Measurements from ENCODE around the gene PCNX3. TPM values are rescaled to one million over a fixed set of nuclear protein-coding genes. Genes with fewer than 3 reads are reported as not detected.
A peak's percentile ranks its signal among the peaks of the same experiment; 100 is the strongest.

Gene PCNX3
- total and polyA plus RNA-seq, 2 of the 13 experiments (the other 11 are each of a cell fraction or from before 2014, with no cell fraction given) = 16.2 to 23.0 TPM

DNA sequence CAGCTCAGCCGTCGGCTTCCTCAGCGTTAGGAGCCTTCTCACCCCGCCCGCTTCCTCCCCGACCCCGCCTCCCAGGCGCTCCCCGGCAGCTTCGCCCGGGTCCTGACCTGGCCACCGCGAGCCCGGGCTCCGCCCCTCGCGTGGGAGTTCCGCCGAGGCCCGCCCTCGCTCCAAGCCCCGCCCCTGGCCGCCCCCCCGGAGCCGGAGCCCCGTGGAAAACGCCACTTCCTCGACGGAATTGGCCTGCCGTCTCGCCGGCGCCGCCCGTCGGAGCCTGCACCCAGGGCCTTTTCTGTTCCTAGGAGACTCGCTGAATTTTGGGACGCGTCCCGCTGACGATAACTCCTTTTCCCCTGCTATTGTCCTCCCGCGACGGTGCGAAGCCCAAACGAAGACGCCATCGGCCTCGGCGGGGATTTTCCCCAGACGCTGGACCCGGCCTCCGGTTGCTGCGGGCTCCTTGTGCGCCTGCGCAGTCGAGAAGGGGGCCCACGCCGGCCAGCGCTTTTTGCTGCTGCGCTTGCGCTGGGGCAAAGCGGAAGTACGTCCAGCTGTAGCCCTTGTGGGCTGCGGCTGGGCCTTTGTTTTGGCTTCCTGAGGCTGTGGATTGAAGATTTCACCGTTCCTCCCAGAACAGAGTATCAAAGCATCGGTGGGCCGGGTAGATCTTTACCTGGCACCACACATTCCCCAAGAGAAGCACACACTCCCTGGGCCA is 37.1 kb downstream of the PCNX3 start (continued):
- TF ChIP-seq, protein P1, sequence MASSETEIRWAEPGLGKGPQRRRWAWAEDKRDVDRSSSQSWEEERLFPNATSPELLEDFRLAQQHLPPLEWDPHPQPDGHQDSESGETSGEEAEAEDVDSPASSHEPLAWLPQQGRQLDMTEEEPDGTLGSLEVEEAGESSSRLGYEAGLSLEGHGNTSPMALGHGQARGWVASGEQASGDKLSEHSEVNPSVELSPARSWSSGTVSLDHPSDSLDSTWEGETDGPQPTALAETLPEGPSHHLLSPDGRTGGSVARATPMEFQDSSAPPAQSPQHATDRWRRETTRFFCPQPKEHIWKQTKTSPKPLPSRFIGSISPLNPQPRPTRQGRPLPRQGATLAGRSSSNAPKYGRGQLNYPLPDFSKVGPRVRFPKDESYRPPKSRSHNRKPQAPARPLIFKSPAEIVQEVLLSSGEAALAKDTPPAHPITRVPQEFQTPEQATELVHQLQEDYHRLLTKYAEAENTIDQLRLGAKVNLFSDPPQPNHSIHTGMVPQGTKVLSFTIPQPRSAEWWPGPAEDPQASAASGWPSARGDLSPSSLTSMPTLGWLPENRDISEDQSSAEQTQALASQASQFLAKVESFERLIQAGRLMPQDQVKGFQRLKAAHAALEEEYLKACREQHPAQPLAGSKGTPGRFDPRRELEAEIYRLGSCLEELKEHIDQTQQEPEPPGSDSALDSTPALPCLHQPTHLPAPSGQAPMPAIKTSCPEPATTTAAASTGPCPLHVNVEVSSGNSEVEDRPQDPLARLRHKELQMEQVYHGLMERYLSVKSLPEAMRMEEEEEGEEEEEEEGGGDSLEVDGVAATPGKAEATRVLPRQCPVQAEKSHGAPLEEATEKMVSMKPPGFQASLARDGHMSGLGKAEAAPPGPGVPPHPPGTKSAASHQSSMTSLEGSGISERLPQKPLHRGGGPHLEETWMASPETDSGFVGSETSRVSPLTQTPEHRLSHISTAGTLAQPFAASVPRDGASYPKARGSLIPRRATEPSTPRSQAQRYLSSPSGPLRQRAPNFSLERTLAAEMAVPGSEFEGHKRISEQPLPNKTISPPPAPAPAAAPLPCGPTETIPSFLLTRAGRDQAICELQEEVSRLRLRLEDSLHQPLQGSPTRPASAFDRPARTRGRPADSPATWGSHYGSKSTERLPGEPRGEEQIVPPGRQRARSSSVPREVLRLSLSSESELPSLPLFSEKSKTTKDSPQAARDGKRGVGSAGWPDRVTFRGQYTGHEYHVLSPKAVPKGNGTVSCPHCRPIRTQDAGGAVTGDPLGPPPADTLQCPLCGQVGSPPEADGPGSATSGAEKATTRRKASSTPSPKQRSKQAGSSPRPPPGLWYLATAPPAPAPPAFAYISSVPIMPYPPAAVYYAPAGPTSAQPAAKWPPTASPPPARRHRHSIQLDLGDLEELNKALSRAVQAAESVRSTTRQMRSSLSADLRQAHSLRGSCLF (CRISPR knock-in tag; IDR thresholded peaks at IDR 0.05; ENCODE audit: borderline replicate concordance) = peak; percentile 81; the same call in 1 of the 2 replicates
- TF ChIP-seq TAF15 (IDR thresholded peaks at IDR 0.05; ENCODE audit: low read depth, low read length, poor library complexity, severe bottlenecking) (peak; percentile 26), ARNTL (CRISPR knock-in tag; IDR thresholded peaks at IDR 0.05) (peak; percentile 41; the same call in 1 of the 2 replicates), ZNF577 (CRISPR knock-in tag; IDR thresholded peaks at IDR 0.05; ENCODE audit: borderline replicate concordance, low read depth) (no peak), CENPX (CRISPR knock-in tag; IDR thresholded peaks at IDR 0.05) (no peak), BORCS8-MEF2B (CRISPR knock-in tag; IDR thresholded peaks at IDR 0.05) (peak; percentile 70; the same call in 1 of the 2 replicates), ZNF331 (CRISPR knock-in tag; IDR thresholded peaks at IDR 0.05) (peak; percentile 63), ZNF558 (CRISPR knock-in tag; IDR thresholded peaks at IDR 0.05; ENCODE audit: borderline replicate concordance) (0 out of 2 replicates have a peak, but pooled peaks have one; percentile 34), RBAK (CRISPR knock-in tag; IDR thresholded peaks at IDR 0.05) (no peak), NR1H2 (CRISPR knock-in tag; IDR thresholded peaks at IDR 0.05; ENCODE audit: borderline replicate concordance, low read depth) (no peak), KAT8 (CRISPR knock-in tag; IDR thresholded peaks at IDR 0.05) (peak; percentile 81), ZNF75D (CRISPR knock-in tag; IDR thresholded peaks at IDR 0.05; ENCODE audit: borderline replicate concordance) (no peak)
- TF ChIP-seq, protein P2, sequence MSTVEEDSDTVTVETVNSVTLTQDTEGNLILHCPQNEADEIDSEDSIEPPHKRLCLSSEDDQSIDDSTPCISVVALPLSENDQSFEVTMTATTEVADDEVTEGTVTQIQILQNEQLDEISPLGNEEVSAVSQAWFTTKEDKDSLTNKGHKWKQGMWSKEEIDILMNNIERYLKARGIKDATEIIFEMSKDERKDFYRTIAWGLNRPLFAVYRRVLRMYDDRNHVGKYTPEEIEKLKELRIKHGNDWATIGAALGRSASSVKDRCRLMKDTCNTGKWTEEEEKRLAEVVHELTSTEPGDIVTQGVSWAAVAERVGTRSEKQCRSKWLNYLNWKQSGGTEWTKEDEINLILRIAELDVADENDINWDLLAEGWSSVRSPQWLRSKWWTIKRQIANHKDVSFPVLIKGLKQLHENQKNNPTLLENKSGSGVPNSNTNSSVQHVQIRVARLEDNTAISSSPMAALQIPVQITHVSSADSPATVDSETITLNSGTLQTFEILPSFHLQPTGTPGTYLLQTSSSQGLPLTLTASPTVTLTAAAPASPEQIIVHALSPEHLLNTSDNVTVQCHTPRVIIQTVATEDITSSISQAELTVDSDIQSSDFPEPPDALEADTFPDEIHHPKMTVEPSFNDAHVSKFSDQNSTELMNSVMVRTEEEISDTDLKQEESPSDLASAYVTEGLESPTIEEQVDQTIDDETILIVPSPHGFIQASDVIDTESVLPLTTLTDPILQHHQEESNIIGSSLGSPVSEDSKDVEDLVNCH (CRISPR knock-in tag; IDR thresholded peaks at IDR 0.05) = 0 out of 2 replicates have a peak, but pooled peaks have one; percentile 55
- TF ChIP-seq, protein P3, sequence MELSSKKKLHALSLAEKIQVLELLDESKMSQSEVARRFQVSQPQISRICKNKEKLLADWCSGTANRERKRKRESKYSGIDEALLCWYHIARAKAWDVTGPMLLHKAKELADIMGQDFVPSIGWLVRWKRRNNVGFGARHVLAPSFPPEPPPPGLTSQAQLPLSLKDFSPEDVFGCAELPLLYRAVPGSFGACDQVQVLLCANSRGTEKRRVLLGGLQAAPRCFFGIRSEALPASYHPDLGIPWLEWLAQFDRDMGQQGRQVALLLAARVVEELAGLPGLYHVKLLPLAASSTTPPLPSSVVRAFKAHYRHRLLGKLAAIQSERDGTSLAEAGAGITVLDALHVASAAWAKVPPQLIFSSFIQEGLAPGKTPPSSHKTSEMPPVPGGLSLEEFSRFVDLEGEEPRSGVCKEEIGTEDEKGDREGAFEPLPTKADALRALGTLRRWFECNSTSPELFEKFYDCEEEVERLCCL (CRISPR knock-in tag; IDR thresholded peaks at IDR 0.05; ENCODE audit: borderline replicate concordance) = 0 out of 2 replicates have a peak, but pooled peaks have one; percentile 52
- TF ChIP-seq, protein P4, sequence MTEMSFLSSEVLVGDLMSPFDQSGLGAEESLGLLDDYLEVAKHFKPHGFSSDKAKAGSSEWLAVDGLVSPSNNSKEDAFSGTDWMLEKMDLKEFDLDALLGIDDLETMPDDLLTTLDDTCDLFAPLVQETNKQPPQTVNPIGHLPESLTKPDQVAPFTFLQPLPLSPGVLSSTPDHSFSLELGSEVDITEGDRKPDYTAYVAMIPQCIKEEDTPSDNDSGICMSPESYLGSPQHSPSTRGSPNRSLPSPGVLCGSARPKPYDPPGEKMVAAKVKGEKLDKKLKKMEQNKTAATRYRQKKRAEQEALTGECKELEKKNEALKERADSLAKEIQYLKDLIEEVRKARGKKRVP (CRISPR knock-in tag; IDR thresholded peaks at IDR 0.05) = peak in 1 of 2 experiments; percentile 29; a peak in 1 of 4 replicates
- TF ChIP-seq, protein P5, sequence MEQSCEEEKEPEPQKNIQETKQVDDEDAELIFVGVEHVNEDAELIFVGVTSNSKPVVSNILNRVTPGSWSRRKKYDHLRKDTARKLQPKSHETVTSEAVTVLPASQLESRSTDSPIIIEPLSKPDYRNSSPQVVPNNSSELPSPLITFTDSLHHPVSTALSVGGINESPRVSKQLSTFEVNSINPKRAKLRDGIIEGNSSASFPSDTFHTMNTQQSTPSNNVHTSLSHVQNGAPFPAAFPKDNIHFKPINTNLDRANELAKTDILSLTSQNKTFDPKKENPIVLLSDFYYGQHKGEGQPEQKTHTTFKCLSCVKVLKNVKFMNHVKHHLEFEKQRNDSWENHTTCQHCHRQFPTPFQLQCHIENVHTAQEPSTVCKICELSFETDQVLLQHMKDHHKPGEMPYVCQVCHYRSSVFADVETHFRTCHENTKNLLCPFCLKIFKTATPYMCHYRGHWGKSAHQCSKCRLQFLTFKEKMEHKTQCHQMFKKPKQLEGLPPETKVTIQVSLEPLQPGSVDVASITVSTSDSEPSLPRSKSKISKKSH (CRISPR knock-in tag; IDR thresholded peaks at IDR 0.05; ENCODE audit: borderline replicate concordance) = no peak
